Bronchial epithelial cell (primary cell): ENCODE results near the gene ZBTB11. TPM values are rescaled to one million over a fixed set of nuclear protein-coding genes. Genes with fewer than 3 reads are reported as not detected.

Experiments used
- DNase-seq: peaks from one replicate; pipeline ENCODE4 v3.0.0-alpha.2; 2010; ENCODE audit warnings: low read depth
- FAIRE-seq: peaks from 2 replicates; lab custom pipeline; 2011; peaks lifted over from hg19 to GRCh38; lab: Jason Lieb, UNC
- H3K27me3 ChIP-seq: 2 replicates; pipeline ENCODE4 v1.5.1; 2011; ENCODE audit warnings: low read length; ENCODE audit not compliant: control insufficient read depth, insufficient read depth
- H3K36me3 ChIP-seq: 2 replicates; pipeline ENCODE4 v1.5.1; 2011; ENCODE audit warnings: low read length; ENCODE audit not compliant: control insufficient read depth, insufficient read depth
- H3K4me3 ChIP-seq: 2 replicates; pipeline ENCODE4 v1.5.1; 2011; ENCODE audit warnings: mild to moderate bottlenecking, low read depth, low read length, control low read depth
- total RNA-seq: library from RNA; depleted of rRNA; stranded (reverse); fragments of >200 nt; gene quantifications from 2 replicates; pipeline ENCODE4 v1.2.1, GENCODE V29; 2014
- TF ChIP-seq, protein P1 (sequence below): IDR thresholded peaks from 2 replicates; pipeline ENCODE4 v1.5.1; 2011; ENCODE audit warnings: mild to moderate bottlenecking, moderate library complexity, low read length, control low read depth, inconsistent platforms; ENCODE audit not compliant: insufficient read depth, severe bottlenecking

The ZBTB11 gene
- total RNA-seq, 1 donor from 2014 or later = 34.2 TPM

GRCh38 chr3:101631098-101631796, 45.7 kb downstream of the ZBTB11 start:
- TF ChIP-seq, protein P1, sequence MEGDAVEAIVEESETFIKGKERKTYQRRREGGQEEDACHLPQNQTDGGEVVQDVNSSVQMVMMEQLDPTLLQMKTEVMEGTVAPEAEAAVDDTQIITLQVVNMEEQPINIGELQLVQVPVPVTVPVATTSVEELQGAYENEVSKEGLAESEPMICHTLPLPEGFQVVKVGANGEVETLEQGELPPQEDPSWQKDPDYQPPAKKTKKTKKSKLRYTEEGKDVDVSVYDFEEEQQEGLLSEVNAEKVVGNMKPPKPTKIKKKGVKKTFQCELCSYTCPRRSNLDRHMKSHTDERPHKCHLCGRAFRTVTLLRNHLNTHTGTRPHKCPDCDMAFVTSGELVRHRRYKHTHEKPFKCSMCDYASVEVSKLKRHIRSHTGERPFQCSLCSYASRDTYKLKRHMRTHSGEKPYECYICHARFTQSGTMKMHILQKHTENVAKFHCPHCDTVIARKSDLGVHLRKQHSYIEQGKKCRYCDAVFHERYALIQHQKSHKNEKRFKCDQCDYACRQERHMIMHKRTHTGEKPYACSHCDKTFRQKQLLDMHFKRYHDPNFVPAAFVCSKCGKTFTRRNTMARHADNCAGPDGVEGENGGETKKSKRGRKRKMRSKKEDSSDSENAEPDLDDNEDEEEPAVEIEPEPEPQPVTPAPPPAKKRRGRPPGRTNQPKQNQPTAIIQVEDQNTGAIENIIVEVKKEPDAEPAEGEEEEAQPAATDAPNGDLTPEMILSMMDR = no peak
- FAIRE-seq (no peak), DNase-seq (no peak)
- no peak overlapping the region for H3K4me3 ChIP-seq
- no peaks in the 10 kb centered on the region for H3K27me3 ChIP-seq
- no peaks in the 10 kb centered on the region for H3K36me3 ChIP-seq

DNA sequence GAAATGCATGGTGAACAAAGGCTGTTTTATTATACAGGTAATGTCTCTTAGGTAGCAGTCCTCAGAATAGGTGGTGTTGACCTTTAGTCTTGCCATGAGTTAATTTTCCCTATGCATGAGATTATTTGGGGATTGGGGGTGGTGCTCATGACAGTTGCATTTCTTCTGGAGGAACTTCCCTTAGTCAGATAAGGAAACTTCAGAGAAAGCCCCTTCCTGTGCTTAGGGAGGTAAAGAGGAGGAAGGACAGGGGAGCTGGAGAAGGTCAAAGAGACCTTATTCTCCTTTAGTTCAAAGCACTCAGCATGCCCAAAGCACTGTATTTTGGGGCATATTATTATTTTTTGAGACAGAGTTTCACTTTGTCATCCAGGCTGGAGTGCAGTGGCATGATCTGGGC, 47.7 kb downstream of the ZBTB11 start:
- Histone ChIP-seq H3K4me3 (no peak overlapping the region), H3K36me3 (no peaks in the 10 kb centered on the region), H3K27me3 (no peaks in the 10 kb centered on the region)
- DNase-seq (no peak), FAIRE-seq (no peak)
- TF ChIP-seq, protein P1 = no peak

GRCh38 chr3:101625879-101626278, 51.1 kb downstream of the ZBTB11 start:
- Histone ChIP-seq H3K27me3 (no peaks in the 10 kb centered on the region), H3K36me3 (no peaks in the 10 kb centered on the region), H3K4me3 (no peak overlapping the region)
- DNase-seq = no peak
- TF ChIP-seq, protein P1 = no peak
- no peak for FAIRE-seq

DNA sequence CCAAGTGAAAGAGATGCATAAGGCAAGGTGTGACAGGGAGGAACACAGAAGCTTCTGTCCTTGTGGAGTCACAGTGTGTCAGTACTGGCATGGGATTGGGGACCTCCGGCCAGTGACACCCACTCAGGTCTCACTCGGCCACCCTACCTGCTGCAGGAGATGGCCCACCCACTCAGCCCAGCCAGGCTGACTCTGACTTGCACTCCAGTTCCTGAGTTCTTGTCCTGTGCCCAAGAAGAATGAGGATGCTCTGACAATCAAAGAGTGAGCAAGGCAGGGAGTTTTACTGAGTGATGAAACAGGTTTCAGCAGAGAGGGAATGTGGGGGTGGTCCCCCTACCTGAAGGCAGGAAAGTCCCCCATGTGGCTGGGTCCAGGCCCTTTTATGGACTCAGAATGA, 52.1 kb downstream of the ZBTB11 start:
- FAIRE-seq = no peak
- Histone ChIP-seq H3K36me3 (no peaks in the 10 kb centered on the region), H3K27me3 (no peaks in the 10 kb centered on the region), H3K4me3 (no peak overlapping the region)
- DNase-seq = no peak
- TF ChIP-seq, protein P1 = no peak

- H3K27me3 ChIP-seq = no peaks in the 10 kb centered on the region
- no peak for FAIRE-seq
- DNase-seq = no peak
- no peaks in the 10 kb centered on the region for H3K36me3 ChIP-seq
- TF ChIP-seq, protein P1 = no peak
- no peak overlapping the region for H3K4me3 ChIP-seq
Observed at GRCh38 chr3:101623656-101624055, 53.3 kb downstream of the ZBTB11 start.

DNA sequence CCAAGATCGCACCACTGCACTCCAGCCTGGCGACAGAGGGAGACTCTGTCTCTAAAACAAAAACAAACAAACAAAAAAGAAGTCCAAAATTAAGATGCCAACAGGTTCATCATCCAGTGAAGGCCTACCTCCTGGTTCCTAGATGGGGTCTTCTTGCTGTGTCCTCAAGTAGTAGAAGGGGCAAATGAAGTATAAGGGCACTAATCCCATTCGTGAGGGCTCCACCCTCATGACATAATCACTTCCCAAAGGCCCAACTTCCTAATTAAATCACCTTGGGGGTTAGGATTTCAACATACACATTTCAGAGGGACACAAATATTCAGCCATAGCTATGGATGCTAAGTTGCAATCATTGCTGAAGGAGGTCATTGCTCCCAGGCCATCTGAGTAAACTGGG, 57.2 kb downstream of the ZBTB11 start:
- FAIRE-seq = no peak
- TF ChIP-seq, protein P1 = no peak

More for the DNA sequence above, 57.2 kb downstream of the ZBTB11 start:
- H3K27me3 ChIP-seq = no peaks in the 10 kb centered on the region
- H3K4me3 ChIP-seq = no peak overlapping the region
- DNase-seq = no peak
- H3K36me3 ChIP-seq = no peaks in the 10 kb centered on the region
